ENCODE results near the gene GALK1. TPM values are rescaled to one million over a fixed set of nuclear protein-coding genes. Genes with fewer than 3 reads are reported as not detected.

Gene GALK1
- total RNA-seq, 1 donor from 2014 or later = 33.0 TPM

DNA sequence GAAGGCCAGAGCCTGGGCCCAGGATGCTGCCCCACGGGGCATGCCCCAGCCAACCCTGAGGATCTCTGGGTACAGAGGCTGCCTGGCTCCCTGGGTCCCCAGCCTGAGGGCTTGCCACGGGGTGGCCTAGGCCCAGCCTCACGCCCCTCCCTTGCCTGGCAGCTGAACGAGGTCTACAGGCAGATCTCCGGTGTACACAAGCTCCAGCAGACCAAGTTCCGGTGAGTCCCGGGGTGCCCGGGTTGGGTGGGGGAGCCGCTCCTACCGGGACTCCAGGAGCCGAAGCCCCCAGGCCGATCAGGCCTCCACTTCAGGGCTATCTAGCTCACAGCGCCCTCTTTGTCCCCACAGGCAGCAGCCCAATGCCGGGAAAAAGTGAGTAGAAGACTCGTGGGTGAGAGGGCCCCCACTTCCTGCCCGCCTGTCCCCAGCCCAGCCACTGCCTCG is 24.3 kb downstream of the GALK1 start:
- Mint-ChIP-seq H3K4me1 (ENCODE audit: unreplicated experiment) (no peaks in the 10 kb centered on the region), H3K27me3 (peaks cover under 1% of the 10 kb centered on the region), H3K9me3 (no peaks in the 10 kb centered on the region), H3K27ac (no peak overlapping the region), H3K36me3 (no peaks in the 10 kb centered on the region), H3K4me3 (no peak overlapping the region)
- DNase-seq (ENCODE audit: extremely low spot score, unreplicated experiment) = no peak
- no peak for TF ChIP-seq CTCF (conservative IDR thresholded peaks at IDR 0.05)

- no peaks in the 10 kb centered on the region for H3K4me1 Mint-ChIP-seq (ENCODE audit: unreplicated experiment)
- H3K9me3 Mint-ChIP-seq = no peaks in the 10 kb centered on the region
- peaks cover 3% of the 10 kb centered on the region for H3K27me3 Mint-ChIP-seq
- TF ChIP-seq CTCF (conservative IDR thresholded peaks at IDR 0.05) = no peak
- H3K27ac Mint-ChIP-seq = no peak overlapping the region
- H3K36me3 Mint-ChIP-seq = no peaks in the 10 kb centered on the region
- DNase-seq (ENCODE audit: extremely low spot score, unreplicated experiment) = no peak
- H3K4me3 Mint-ChIP-seq = no peak overlapping the region
These were observed 24.8 kb downstream of the GALK1 start for GRCh38 chr17:75740215-75740614.

DNA sequence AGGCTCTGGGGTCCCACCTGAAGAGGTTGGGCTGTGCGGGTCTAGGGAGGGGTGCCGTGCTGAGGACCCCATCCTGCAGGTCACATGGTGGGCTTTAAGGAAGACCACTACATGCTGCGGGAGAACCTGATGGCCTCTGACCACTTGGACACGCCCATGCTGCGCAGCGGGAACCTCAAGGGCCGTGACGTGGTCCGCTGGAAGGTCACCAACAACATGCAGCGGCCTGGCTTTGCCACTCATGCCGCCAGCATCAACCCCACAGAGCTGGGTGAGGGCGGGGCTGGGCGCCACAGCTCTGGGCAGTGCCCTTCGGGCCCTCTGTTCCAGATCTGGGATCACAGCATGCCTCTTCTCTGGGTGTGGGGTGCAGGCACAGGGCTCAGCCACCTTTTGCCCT is 25.2 kb downstream of the GALK1 start:
- Mint-ChIP-seq H3K4me3 (no peak overlapping the region), H3K27me3 (peaks cover 3% of the 10 kb centered on the region), H3K4me1 (ENCODE audit: unreplicated experiment) (no peaks in the 10 kb centered on the region), H3K9me3 (no peaks in the 10 kb centered on the region), H3K36me3 (no peaks in the 10 kb centered on the region), H3K27ac (no peak overlapping the region)
- TF ChIP-seq CTCF (conservative IDR thresholded peaks at IDR 0.05) = no peak
- no peak for DNase-seq (ENCODE audit: extremely low spot score, unreplicated experiment)

GRCh38 chr17:75739174-75739573 is 25.8 kb downstream of the GALK1 start:
- no peaks in the 10 kb centered on the region for H3K36me3 Mint-ChIP-seq
- no peak for TF ChIP-seq CTCF (conservative IDR thresholded peaks at IDR 0.05)
- no peak for DNase-seq (ENCODE audit: extremely low spot score, unreplicated experiment)
- H3K27ac Mint-ChIP-seq = no peak overlapping the region
- peaks cover 3% of the 10 kb centered on the region for H3K27me3 Mint-ChIP-seq
- no peak overlapping the region for H3K4me3 Mint-ChIP-seq
- no peaks in the 10 kb centered on the region for H3K4me1 Mint-ChIP-seq (ENCODE audit: unreplicated experiment)
- no peaks in the 10 kb centered on the region for H3K9me3 Mint-ChIP-seq

DNA sequence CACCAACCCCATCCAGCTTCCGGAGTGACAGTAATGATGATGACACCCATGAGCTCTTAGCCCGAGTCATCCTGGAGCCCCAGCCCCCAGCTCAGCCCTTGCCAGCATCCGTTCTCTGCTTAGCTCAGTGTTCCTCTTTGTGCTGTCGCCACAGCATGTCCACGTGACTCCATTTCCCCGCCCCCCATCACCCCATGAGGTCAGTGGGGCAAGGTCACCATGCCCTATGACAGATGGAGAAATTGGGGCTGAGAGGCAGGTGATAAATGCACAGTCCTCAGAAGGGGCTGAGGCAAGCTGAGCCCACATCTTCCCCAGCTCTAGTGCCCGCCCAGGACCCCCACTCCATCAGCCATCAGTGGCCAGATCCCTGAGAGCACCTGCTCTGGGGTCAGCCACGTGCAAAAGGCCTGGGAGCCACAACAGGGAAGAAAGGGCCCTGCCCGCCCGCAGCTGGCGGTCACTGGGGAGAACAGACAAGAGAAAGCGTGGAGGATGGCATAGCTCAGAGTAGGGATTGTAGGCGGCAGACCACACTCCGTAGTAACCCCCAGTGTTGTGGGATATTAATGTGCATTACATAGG is 26.7 kb downstream of the GALK1 start:
- H3K4me3 Mint-ChIP-seq = no peak overlapping the region
- TF ChIP-seq CTCF (conservative IDR thresholded peaks at IDR 0.05) = no peak

More for the DNA sequence above, 26.7 kb downstream of the GALK1 start:
- Mint-ChIP-seq H3K27me3 (peaks cover 3% of the 10 kb centered on the region), H3K27ac (no peak overlapping the region), H3K4me1 (ENCODE audit: unreplicated experiment) (no peaks in the 10 kb centered on the region), H3K36me3 (no peaks in the 10 kb centered on the region), H3K9me3 (no peaks in the 10 kb centered on the region)
- no peak for DNase-seq (ENCODE audit: extremely low spot score, unreplicated experiment)
